GM23338 (cell line): ENCODE data around the gene ZNF804A.

Experiments
- CREB1 ChIP-seq: fragments of 250-450 bp; sonication (Bioruptor Pico); IDR thresholded peaks from 2 replicates; pipeline ENCODE4 v1.5.0; 2020; ENCODE audit warnings: low read depth, mild to moderate bottlenecking, moderate library complexity
- CTCF ChIP-seq, 2 experiments: fragments of 200-600 bp in 1 of 2; sonication (generic) in 1 of 2; conservative IDR thresholded peaks; 2 replicates each; pipeline versions ENCODE4 v1.5.1 to v1.6.1; 2016 to 2017; ENCODE audit warnings: antibody characterized with exemption in 2 of 2, low read depth in 2 of 2, mild to moderate bottlenecking in 2 of 2, moderate library complexity in 1 of 2
- ETS1 ChIP-seq: IDR thresholded peaks from 2 replicates; pipeline ENCODE4 v1.6.1; 2016; ENCODE audit warnings: antibody characterized with exemption
- EZH2 ChIP-seq: fragments of 200-600 bp; sonication (generic); IDR thresholded peaks from one replicate; pipeline ENCODE4 v1.8.0; 2017; ENCODE audit warnings: antibody characterized with exemption, mild to moderate bottlenecking, low read depth; ENCODE audit not compliant: unreplicated experiment
- EZH2phosphoT487 ChIP-seq: fragments of 200-600 bp; sonication (generic); IDR thresholded peaks from one replicate; pipeline ENCODE4 v1.8.1; 2018; ENCODE audit warnings: antibody characterized with exemption; ENCODE audit not compliant: unreplicated experiment
- NANOG ChIP-seq: IDR thresholded peaks from 2 replicates; pipeline ENCODE4 v1.6.1; 2016; ENCODE audit warnings: antibody characterized with exemption, borderline replicate concordance
- POLR2AphosphoS5 ChIP-seq: IDR thresholded peaks from 2 replicates; pipeline ENCODE4 v1.6.1; 2016; ENCODE audit warnings: antibody characterized with exemption, low read depth
- REST ChIP-seq: IDR thresholded peaks from one replicate; pipeline ENCODE4 v1.6.1; 2018; ENCODE audit warnings: antibody characterized with exemption; ENCODE audit not compliant: unreplicated experiment
- ZNF331 ChIP-seq: fragments of 250-450 bp; sonication (Bioruptor Pico); IDR thresholded peaks from 2 replicates; pipeline ENCODE4 v1.5.0; 2020; ENCODE audit warnings: low read depth, mild to moderate bottlenecking, moderate library complexity

GRCh38 chr2:184581391-184581790 is 16.9 kb upstream of the ZNF804A start:
- no peak for TF ChIP-seq CTCF (conservative IDR thresholded peaks at IDR 0.05; ENCODE audit: low read depth in 2 of 2)
- TF ChIP-seq REST = no peak
- TF ChIP-seq EZH2 = no peak
- TF ChIP-seq ETS1 = no peak
- no peak for TF ChIP-seq CREB1 (CRISPR knock-in tag)
- no peak for TF ChIP-seq EZH2phosphoT487
- TF ChIP-seq POLR2AphosphoS5 = no peak
- no peak for TF ChIP-seq NANOG
- TF ChIP-seq ZNF331 (CRISPR knock-in tag) = no peak
